ENCODE data around the gene TMEM254. TPM values are rescaled to one million over a fixed set of nuclear protein-coding genes. Genes with fewer than 3 reads are reported as not detected.
A peak's percentile ranks its signal among the peaks of the same experiment; 100 is the strongest.

The TMEM254 gene
- total and polyA plus RNA-seq, 2 experiments from 2014 or later: 21.1 to 21.5 TPM

DNA sequence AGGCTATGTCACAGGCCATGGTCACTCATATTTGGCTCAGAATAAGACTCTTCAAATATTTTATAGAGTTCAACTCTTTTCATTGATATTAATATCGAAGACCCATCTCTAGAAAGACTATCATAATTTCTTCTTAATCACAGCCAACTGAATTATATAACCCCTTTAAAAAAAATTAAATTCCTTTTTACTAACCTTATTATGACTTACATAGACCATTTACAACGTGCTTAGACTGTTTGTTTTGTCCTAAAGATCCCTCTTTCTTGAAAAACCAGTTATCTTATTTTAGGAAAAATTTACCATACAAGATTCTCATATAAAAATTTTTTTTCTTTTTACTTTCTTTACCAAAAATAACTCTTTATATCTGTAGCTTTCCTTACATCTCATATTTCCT lies 10.2 kb upstream of the TMEM254 start:
- Histone ChIP-seq H3K9me2 (ENCODE audit: insufficient read depth) (no peaks in the 10 kb centered on the region), H3K4me3 (no peak overlapping the region), H3K4me1 (ENCODE audit: insufficient read depth) (peaks cover 22% of the 10 kb centered on the region), H3K4me2 (no peak overlapping the region), H3K36me3 (ENCODE audit: insufficient read depth) (peaks cover 20% of the 10 kb centered on the region; the same call in 1 of the 2 replicates), H3K27me3 (ENCODE audit: insufficient read depth) (no peaks in the 10 kb centered on the region), H4K20me1 (replicated peaks; ENCODE audit: insufficient read depth) (no peaks in the 10 kb centered on the region), H3F3A (replicated peaks; ENCODE audit: low read depth) (no peaks in the 10 kb centered on the region), H3K79me2 (replicated peaks; ENCODE audit: insufficient read depth) (no peaks in the 10 kb centered on the region), H2AFZ (no peak overlapping the region), H3K27ac (ENCODE audit: low read depth) (no peak overlapping the region)
- Mint-ChIP-seq H3K27ac (no peak overlapping the region), H3K4me3 (no peak overlapping the region), H3K9me3 (peaks cover 30% of the 10 kb centered on the region), H3K4me1 (peaks cover 4% of the 10 kb centered on the region; the same call in 2 of the 3 replicates), H3K27me3 (ENCODE audit: insufficient read depth, low read depth, poor library complexity) (no peaks in the 10 kb centered on the region), H3K36me3 (ENCODE audit: low read depth) (peaks cover 26% of the 10 kb centered on the region; the same call in 2 of the 3 replicates)
- DNase-seq (ENCODE audit: low spot score) (peak; percentile 64), ATAC-seq (no peak)
- TF ChIP-seq, protein P1, sequence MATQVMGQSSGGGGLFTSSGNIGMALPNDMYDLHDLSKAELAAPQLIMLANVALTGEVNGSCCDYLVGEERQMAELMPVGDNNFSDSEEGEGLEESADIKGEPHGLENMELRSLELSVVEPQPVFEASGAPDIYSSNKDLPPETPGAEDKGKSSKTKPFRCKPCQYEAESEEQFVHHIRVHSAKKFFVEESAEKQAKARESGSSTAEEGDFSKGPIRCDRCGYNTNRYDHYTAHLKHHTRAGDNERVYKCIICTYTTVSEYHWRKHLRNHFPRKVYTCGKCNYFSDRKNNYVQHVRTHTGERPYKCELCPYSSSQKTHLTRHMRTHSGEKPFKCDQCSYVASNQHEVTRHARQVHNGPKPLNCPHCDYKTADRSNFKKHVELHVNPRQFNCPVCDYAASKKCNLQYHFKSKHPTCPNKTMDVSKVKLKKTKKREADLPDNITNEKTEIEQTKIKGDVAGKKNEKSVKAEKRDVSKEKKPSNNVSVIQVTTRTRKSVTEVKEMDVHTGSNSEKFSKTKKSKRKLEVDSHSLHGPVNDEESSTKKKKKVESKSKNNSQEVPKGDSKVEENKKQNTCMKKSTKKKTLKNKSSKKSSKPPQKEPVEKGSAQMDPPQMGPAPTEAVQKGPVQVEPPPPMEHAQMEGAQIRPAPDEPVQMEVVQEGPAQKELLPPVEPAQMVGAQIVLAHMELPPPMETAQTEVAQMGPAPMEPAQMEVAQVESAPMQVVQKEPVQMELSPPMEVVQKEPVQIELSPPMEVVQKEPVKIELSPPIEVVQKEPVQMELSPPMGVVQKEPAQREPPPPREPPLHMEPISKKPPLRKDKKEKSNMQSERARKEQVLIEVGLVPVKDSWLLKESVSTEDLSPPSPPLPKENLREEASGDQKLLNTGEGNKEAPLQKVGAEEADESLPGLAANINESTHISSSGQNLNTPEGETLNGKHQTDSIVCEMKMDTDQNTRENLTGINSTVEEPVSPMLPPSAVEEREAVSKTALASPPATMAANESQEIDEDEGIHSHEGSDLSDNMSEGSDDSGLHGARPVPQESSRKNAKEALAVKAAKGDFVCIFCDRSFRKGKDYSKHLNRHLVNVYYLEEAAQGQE (IDR thresholded peaks at IDR 0.05; ENCODE audit: unreplicated experiment): no peak
- TF ChIP-seq, protein P2, sequence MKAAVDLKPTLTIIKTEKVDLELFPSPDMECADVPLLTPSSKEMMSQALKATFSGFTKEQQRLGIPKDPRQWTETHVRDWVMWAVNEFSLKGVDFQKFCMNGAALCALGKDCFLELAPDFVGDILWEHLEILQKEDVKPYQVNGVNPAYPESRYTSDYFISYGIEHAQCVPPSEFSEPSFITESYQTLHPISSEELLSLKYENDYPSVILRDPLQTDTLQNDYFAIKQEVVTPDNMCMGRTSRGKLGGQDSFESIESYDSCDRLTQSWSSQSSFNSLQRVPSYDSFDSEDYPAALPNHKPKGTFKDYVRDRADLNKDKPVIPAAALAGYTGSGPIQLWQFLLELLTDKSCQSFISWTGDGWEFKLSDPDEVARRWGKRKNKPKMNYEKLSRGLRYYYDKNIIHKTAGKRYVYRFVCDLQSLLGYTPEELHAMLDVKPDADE (IDR thresholded peaks at IDR 0.05): no peak
- TF ChIP-seq ZNF114 (CRISPR knock-in tag; IDR thresholded peaks at IDR 0.05) (no peak), ZNF331 (CRISPR knock-in tag; IDR thresholded peaks at IDR 0.05; ENCODE audit: low read depth) (no peak), EZH2phosphoT487 (IDR thresholded peaks at IDR 0.05; ENCODE audit: unreplicated experiment) (no peak), NANOG (IDR thresholded peaks at IDR 0.05; ENCODE audit: borderline replicate concordance) (no peak), JUNB (IDR thresholded peaks at IDR 0.05; ENCODE audit: unreplicated experiment) (no peak), EZH2 (IDR thresholded peaks at IDR 0.05; ENCODE audit: low read depth, unreplicated experiment) (no peak), STAT1 (IDR thresholded peaks at IDR 0.05; ENCODE audit: unreplicated experiment) (no peak), CREB1 (CRISPR knock-in tag; IDR thresholded peaks at IDR 0.05; ENCODE audit: low read depth) (no peak), POLR2AphosphoS5 (IDR thresholded peaks at IDR 0.05; ENCODE audit: low read depth) (no peak)
- TF ChIP-seq, protein P3, sequence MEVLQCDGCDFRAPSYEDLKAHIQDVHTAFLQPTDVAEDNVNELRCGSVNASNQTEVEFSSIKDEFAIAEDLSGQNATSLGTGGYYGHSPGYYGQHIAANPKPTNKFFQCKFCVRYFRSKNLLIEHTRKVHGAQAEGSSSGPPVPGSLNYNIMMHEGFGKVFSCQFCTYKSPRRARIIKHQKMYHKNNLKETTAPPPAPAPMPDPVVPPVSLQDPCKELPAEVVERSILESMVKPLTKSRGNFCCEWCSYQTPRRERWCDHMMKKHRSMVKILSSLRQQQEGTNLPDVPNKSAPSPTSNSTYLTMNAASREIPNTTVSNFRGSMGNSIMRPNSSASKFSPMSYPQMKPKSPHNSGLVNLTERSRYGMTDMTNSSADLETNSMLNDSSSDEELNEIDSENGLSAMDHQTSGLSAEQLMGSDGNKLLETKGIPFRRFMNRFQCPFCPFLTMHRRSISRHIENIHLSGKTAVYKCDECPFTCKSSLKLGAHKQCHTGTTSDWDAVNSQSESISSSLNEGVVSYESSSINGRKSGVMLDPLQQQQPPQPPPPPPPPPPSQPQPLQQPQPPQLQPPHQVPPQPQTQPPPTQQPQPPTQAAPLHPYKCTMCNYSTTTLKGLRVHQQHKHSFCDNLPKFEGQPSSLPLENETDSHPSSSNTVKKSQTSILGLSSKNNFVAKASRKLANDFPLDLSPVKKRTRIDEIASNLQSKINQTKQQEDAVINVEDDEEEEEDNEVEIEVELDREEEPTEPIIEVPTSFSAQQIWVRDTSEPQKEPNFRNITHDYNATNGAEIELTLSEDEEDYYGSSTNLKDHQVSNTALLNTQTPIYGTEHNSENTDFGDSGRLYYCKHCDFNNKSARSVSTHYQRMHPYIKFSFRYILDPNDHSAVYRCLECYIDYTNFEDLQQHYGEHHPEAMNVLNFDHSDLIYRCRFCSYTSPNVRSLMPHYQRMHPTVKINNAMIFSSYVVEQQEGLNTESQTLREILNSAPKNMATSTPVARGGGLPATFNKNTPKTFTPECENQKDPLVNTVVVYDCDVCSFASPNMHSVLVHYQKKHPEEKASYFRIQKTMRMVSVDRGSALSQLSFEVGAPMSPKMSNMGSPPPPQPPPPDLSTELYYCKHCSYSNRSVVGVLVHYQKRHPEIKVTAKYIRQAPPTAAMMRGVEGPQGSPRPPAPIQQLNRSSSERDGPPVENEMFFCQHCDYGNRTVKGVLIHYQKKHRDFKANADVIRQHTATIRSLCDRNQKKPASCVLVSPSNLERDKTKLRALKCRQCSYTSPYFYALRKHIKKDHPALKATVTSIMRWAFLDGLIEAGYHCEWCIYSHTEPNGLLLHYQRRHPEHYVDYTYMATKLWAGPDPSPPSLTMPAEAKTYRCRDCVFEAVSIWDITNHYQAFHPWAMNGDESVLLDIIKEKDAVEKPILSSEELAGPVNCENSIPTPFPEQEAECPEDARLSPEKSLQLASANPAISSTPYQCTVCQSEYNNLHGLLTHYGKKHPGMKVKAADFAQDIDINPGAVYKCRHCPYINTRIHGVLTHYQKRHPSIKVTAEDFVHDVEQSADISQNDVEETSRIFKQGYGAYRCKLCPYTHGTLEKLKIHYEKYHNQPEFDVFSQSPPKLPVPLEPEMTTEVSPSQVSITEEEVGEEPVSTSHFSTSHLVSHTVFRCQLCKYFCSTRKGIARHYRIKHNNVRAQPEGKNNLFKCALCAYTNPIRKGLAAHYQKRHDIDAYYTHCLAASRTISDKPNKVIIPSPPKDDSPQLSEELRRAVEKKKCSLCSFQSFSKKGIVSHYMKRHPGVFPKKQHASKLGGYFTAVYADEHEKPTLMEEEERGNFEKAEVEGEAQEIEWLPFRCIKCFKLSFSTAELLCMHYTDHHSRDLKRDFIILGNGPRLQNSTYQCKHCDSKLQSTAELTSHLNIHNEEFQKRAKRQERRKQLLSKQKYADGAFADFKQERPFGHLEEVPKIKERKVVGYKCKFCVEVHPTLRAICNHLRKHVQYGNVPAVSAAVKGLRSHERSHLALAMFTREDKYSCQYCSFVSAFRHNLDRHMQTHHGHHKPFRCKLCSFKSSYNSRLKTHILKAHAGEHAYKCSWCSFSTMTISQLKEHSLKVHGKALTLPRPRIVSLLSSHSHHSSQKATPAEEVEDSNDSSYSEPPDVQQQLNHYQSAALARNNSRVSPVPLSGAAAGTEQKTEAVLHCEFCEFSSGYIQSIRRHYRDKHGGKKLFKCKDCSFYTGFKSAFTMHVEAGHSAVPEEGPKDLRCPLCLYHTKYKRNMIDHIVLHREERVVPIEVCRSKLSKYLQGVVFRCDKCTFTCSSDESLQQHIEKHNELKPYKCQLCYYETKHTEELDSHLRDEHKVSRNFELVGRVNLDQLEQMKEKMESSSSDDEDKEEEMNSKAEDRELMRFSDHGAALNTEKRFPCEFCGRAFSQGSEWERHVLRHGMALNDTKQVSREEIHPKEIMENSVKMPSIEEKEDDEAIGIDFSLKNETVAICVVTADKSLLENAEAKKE (CRISPR knock-in tag; IDR thresholded peaks at IDR 0.05): no peak
- TF ChIP-seq, protein P4, sequence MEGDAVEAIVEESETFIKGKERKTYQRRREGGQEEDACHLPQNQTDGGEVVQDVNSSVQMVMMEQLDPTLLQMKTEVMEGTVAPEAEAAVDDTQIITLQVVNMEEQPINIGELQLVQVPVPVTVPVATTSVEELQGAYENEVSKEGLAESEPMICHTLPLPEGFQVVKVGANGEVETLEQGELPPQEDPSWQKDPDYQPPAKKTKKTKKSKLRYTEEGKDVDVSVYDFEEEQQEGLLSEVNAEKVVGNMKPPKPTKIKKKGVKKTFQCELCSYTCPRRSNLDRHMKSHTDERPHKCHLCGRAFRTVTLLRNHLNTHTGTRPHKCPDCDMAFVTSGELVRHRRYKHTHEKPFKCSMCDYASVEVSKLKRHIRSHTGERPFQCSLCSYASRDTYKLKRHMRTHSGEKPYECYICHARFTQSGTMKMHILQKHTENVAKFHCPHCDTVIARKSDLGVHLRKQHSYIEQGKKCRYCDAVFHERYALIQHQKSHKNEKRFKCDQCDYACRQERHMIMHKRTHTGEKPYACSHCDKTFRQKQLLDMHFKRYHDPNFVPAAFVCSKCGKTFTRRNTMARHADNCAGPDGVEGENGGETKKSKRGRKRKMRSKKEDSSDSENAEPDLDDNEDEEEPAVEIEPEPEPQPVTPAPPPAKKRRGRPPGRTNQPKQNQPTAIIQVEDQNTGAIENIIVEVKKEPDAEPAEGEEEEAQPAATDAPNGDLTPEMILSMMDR (conservative IDR thresholded peaks at IDR 0.05; ENCODE audit: low read depth in 2 of 2): no peak
